OCI-LY1 (cell line): ENCODE measurements around the gene CMBL.

Experiments used
- CTCF ChIP-seq: fragments of 200-600 bp; sonication (generic), shearing (Covaris generic); IDR thresholded peaks from 2 replicates; pipeline ENCODE4 v1.5.1; 2017; ENCODE audit warnings: mild to moderate bottlenecking, antibody characterized with exemption, low read length, moderate library complexity, mixed read lengths
- EZH2 ChIP-seq: fragments of 200-600 bp; sonication (generic), shearing (Covaris generic); IDR thresholded peaks from 2 replicates; pipeline ENCODE4 v1.8.0; 2017; ENCODE audit warnings: borderline replicate concordance, mixed run types, mild to moderate bottlenecking, antibody characterized with exemption, low read length, moderate library complexity, mixed read lengths

- TF ChIP-seq EZH2, result no peak
- no peak for TF ChIP-seq CTCF
Observed at GRCh38 chr5:10301842-10302610, 5.7 kb downstream of the CMBL start.
